Fibroblast of skin of left quadriceps (primary cell): ENCODE measurements around the gene RUNDC1.

Experiments
- DNase-seq, 2 experiments: peaks; one replicate each; pipeline ENCODE4 v3.0.0-alpha.2; 2013; ENCODE audit warnings: low read depth in 2 of 2

RUNDC1 gene

GRCh38 chr17:43042025-43042628, 61.8 kb downstream of the RUNDC1 start:
- no peak for DNase-seq
